Measurements from ENCODE around the gene MAGI2.

DNA sequence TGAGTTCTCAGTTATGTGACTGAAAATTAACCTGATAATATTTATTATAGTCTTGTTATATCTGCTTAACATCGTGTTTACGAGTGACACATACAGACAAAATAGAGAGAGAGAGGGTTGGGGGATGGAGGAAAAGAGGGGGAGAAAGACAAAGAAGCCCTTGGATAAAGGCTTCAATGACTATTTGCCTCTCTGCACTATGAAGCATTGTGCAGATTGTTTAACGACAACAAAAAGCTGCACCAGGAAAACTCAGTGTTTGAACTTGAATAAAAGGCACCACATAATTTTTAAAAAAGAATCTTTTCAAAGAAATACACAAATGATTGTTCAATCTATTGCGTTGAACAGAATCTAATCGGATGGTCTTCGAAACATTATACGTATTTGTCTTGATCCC lies 27.8 kb downstream of the MAGI2 start:
- TF ChIP-seq, protein P1, sequence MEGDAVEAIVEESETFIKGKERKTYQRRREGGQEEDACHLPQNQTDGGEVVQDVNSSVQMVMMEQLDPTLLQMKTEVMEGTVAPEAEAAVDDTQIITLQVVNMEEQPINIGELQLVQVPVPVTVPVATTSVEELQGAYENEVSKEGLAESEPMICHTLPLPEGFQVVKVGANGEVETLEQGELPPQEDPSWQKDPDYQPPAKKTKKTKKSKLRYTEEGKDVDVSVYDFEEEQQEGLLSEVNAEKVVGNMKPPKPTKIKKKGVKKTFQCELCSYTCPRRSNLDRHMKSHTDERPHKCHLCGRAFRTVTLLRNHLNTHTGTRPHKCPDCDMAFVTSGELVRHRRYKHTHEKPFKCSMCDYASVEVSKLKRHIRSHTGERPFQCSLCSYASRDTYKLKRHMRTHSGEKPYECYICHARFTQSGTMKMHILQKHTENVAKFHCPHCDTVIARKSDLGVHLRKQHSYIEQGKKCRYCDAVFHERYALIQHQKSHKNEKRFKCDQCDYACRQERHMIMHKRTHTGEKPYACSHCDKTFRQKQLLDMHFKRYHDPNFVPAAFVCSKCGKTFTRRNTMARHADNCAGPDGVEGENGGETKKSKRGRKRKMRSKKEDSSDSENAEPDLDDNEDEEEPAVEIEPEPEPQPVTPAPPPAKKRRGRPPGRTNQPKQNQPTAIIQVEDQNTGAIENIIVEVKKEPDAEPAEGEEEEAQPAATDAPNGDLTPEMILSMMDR (conservative IDR thresholded peaks at IDR 0.05; ENCODE audit: low read depth, low read length): no peak
- TF ChIP-seq EZH2 (IDR thresholded peaks at IDR 0.05; ENCODE audit: borderline replicate concordance, low read depth, low read length, poor library complexity, severe bottlenecking): no peak

Data from A673 (cell line).